ENCODE measurements around the gene APMAP.

APMAP gene

GRCh38 chr20:24963672-24964505, 28.7 kb downstream of the APMAP start:
- DNase-seq: no peak

GRCh38 chr20:24962510-24962909, 30.0 kb downstream of the APMAP start:
- peak; percentile 83 for DNase-seq

- no peak for DNase-seq
Observed at GRCh38 chr20:24962182-24962492, 30.4 kb downstream of the APMAP start.

GRCh38 chr20:24961384-24962181, 31.0 kb downstream of the APMAP start:
- DNase-seq: no peak

GRCh38 chr20:24960861-24961260, 31.7 kb downstream of the APMAP start:
- no peak for DNase-seq

GRCh38 chr20:24960302-24960801, 32.2 kb downstream of the APMAP start:
- no peak for DNase-seq

- DNase-seq: no peak
Observed at GRCh38 chr20:24959591-24960301, 32.8 kb downstream of the APMAP start.

GRCh38 chr20:24958506-24959385, 33.8 kb downstream of the APMAP start:
- no peak for DNase-seq

- DNase-seq: no peak
Observed at GRCh38 chr20:24957326-24958016, 35.1 kb downstream of the APMAP start.

- no peak for DNase-seq
Observed at GRCh38 chr20:24956001-24956841, 36.3 kb downstream of the APMAP start.

GRCh38 chr20:24955045-24955444, 37.5 kb downstream of the APMAP start:
- no peak for DNase-seq

GRCh38 chr20:24954566-24954965, 38.0 kb downstream of the APMAP start:
- no peak for DNase-seq

GRCh38 chr20:24954151-24954550, 38.4 kb downstream of the APMAP start:
- DNase-seq: no peak

- DNase-seq: no peak
Observed at GRCh38 chr20:24953621-24954133, 38.9 kb downstream of the APMAP start.

GRCh38 chr20:24953209-24953575, 39.4 kb downstream of the APMAP start:
- DNase-seq: no peak

GRCh38 chr20:24952376-24953208, 40.0 kb downstream of the APMAP start:
- no peak for DNase-seq

GRCh38 chr20:24951536-24952083, 40.9 kb downstream of the APMAP start:
- no peak for DNase-seq

GRCh38 chr20:24950836-24951525, 41.6 kb downstream of the APMAP start:
- DNase-seq: no peak
